Activated B cell treated with CpG ODN at 0.5 μM for 24 hours (primary cell): Measurements from ENCODE around the gene SLC6A19. TPM values are rescaled to one million over a fixed set of nuclear protein-coding genes. Genes with fewer than 3 reads are reported as not detected.

ENCODE experiments used
- ATAC-seq: fragments of 200-7000 bp; cut with Tn5 transposase; one replicate; pipeline ENCODE4 v1.10.0; 2021; ENCODE audit warnings: low read depth, mild to moderate bottlenecking, moderate library complexity
- CTCF ChIA-PET: fragments of 350-600 bp; sonication (Branson Sonifier 250); formaldehyde crosslinking; loops from one replicate; lab custom pipeline; 2021; ENCODE audit warnings: antibody characterized with exemption; lab: Charles Lee
- POLR2A ChIA-PET: fragments of 350-600 bp; sonication (Branson Sonifier 250); formaldehyde crosslinking; loops from one replicate; lab custom pipeline; 2021; ENCODE audit warnings: antibody characterized with exemption; lab: Charles Lee
- DNase-seq: peaks from one replicate; pipeline ENCODE4 v3.0.0; 2022
- H3K27ac Mint-ChIP-seq: one replicate; pipeline ENCODE4 v1.8.0; 2020; ENCODE audit warnings: mixed read lengths
- H3K27me3 Mint-ChIP-seq: one replicate; pipeline ENCODE4 v1.8.0; 2021; ENCODE audit warnings: mixed read lengths
- H3K36me3 Mint-ChIP-seq: one replicate; pipeline ENCODE4 v1.8.0; 2021; ENCODE audit warnings: low read depth, mixed read lengths
- H3K4me1 Mint-ChIP-seq: one replicate; pipeline ENCODE4 v1.8.0; 2021; ENCODE audit warnings: mixed read lengths
- H3K4me3 Mint-ChIP-seq: one replicate; pipeline ENCODE4 v1.8.0; 2020; ENCODE audit warnings: mild to moderate bottlenecking, mixed read lengths
- H3K9me3 Mint-ChIP-seq: one replicate; pipeline ENCODE4 v1.8.0; 2020; ENCODE audit warnings: mixed read lengths
- intact Hi-C: fragments of 100-400 bp; cut with micrococcal nuclease; formaldehyde crosslinking; loops from one replicate; pipeline ENCODE4 v1.15.1; 2024
- total RNA-seq: library from RNA; stranded (reverse); gene quantifications from 2 replicates; pipeline ENCODE4 v1.2.3, GENCODE V29; 2022
- TF ChIP-seq, protein P1 (sequence below): fragments of 200-600 bp; IDR thresholded peaks from one replicate; pipeline ENCODE4 v1.8.0; 2022; ENCODE audit warnings: antibody characterized with exemption, mild to moderate bottlenecking

The SLC6A19 gene
- total RNA-seq, 1 donor from 2014 or later: not detected

- DNase-seq (no peak), ATAC-seq (no peak)
- ChIA-PET POLR2A (interaction anchor here (0.7 kb wide), 1 partner anchor 129 kb away, joined by 3 read pairs; no protein-coding TSS in a partner anchor), CTCF (no interaction called here)
- TF ChIP-seq, protein P1, sequence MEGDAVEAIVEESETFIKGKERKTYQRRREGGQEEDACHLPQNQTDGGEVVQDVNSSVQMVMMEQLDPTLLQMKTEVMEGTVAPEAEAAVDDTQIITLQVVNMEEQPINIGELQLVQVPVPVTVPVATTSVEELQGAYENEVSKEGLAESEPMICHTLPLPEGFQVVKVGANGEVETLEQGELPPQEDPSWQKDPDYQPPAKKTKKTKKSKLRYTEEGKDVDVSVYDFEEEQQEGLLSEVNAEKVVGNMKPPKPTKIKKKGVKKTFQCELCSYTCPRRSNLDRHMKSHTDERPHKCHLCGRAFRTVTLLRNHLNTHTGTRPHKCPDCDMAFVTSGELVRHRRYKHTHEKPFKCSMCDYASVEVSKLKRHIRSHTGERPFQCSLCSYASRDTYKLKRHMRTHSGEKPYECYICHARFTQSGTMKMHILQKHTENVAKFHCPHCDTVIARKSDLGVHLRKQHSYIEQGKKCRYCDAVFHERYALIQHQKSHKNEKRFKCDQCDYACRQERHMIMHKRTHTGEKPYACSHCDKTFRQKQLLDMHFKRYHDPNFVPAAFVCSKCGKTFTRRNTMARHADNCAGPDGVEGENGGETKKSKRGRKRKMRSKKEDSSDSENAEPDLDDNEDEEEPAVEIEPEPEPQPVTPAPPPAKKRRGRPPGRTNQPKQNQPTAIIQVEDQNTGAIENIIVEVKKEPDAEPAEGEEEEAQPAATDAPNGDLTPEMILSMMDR: no peak
- no peaks in the 10 kb centered on the region for H3K36me3 Mint-ChIP-seq
- H3K4me1 Mint-ChIP-seq: peaks cover 3% of the 10 kb centered on the region
- H3K27ac Mint-ChIP-seq: no peak overlapping the region
- no peaks in the 10 kb centered on the region for H3K9me3 Mint-ChIP-seq
- intact Hi-C loops: no loop called here
- H3K4me3 Mint-ChIP-seq: no peak overlapping the region
- H3K27me3 Mint-ChIP-seq: peaks cover 21% of the 10 kb centered on the region
These were observed 14.8 kb upstream of the SLC6A19 start for GRCh38 chr5:1186351-1187233.

GRCh38 chr5:1187234-1187949, 14.0 kb upstream of the SLC6A19 start:
- Mint-ChIP-seq H3K4me1 (peaks cover 3% of the 10 kb centered on the region), H3K27ac (no peak overlapping the region), H3K9me3 (no peaks in the 10 kb centered on the region), H3K4me3 (no peak overlapping the region), H3K27me3 (peaks cover 21% of the 10 kb centered on the region), H3K36me3 (no peaks in the 10 kb centered on the region)
- no peak for DNase-seq
- ChIA-PET POLR2A (no interaction called here), CTCF (no interaction called here)
- TF ChIP-seq, protein P1: no peak
- no peak for ATAC-seq
- intact Hi-C loops: no loop called here

GRCh38 chr5:1187950-1188334, 13.5 kb upstream of the SLC6A19 start:
- H3K27me3 Mint-ChIP-seq: peaks cover 21% of the 10 kb centered on the region
- DNase-seq (no peak), ATAC-seq (no peak)
- peaks cover 3% of the 10 kb centered on the region for H3K4me1 Mint-ChIP-seq
- H3K9me3 Mint-ChIP-seq: no peaks in the 10 kb centered on the region
- no peak overlapping the region for H3K27ac Mint-ChIP-seq
- ChIA-PET CTCF (no interaction called here), POLR2A (no interaction called here)
- TF ChIP-seq, protein P1: no peak
- H3K36me3 Mint-ChIP-seq: no peaks in the 10 kb centered on the region
- H3K4me3 Mint-ChIP-seq: no peak overlapping the region
- intact Hi-C loops: no loop called here

GRCh38 chr5:1188464-1188863, 12.9 kb upstream of the SLC6A19 start:
- TF ChIP-seq, protein P1: no peak
- no peak for DNase-seq

DNA sequence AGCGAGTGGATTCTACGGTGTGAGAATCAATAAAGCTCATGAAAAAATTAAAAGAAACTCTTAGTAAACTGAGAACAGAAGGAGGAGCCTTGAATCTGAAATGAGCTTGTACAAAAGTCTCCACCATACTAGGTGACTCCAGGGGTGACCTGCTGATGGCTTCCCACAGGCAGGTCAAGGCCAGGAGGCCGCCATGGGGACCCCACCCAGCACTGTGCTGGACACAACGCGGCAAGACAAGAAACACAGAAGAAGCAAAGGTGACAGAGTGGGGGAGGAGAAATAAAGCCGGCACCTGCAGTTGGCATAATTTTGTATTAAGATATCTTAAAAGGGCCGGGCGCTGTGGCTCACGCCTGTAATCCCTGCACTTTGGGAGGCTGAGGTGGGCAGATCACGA, 12.1 kb upstream of the SLC6A19 start:
- intact Hi-C loops: no loop called here
- Mint-ChIP-seq H3K9me3 (no peaks in the 10 kb centered on the region), H3K4me1 (peaks cover 3% of the 10 kb centered on the region), H3K4me3 (no peak overlapping the region), H3K36me3 (no peaks in the 10 kb centered on the region), H3K27me3 (peaks cover 21% of the 10 kb centered on the region), H3K27ac (no peak overlapping the region)
- DNase-seq (no peak), ATAC-seq (no peak)
- ChIA-PET CTCF (interaction anchor here (1.0 kb wide), 1 partner anchor 456 kb away, joined by 3 read pairs; no protein-coding TSS in a partner anchor), POLR2A (no interaction called here)
- TF ChIP-seq, protein P1: no peak

More at GRCh38 chr5:1188464-1188863, 12.9 kb upstream of the SLC6A19 start:
- no peaks in the 10 kb centered on the region for H3K9me3 Mint-ChIP-seq
- no peak overlapping the region for H3K4me3 Mint-ChIP-seq
- ChIA-PET CTCF (no interaction called here), POLR2A (no interaction called here)
- H3K27ac Mint-ChIP-seq: no peak overlapping the region
- ATAC-seq: no peak
- H3K27me3 Mint-ChIP-seq: peaks cover 21% of the 10 kb centered on the region
- H3K36me3 Mint-ChIP-seq: no peaks in the 10 kb centered on the region
- H3K4me1 Mint-ChIP-seq: peaks cover 3% of the 10 kb centered on the region
- intact Hi-C loops: no loop called here
